Activated T-helper 1 cell treated with anti-CD3 and anti-CD28 coated beads, Interleukin-12 subunit alpha, Interleukin-12 subunit beta, Interleukin-2, Interleukin-4 antibody, amounts not matched to agents 30 ng/mL and 10 ng/mL and 1 ng/mL, durations not matched to agents 14 hours and 24 hours and 36 hours (primary cell): ENCODE measurements around the gene GOLGA6D. TPM values are rescaled to one million over a fixed set of nuclear protein-coding genes. Genes with fewer than 3 reads are reported as not detected.
"Not testable (repeated sequence)": the region's sequence is repeated elsewhere in the genome, so short reads cannot be mapped to it uniquely, and the experiment has no call there.

Experiments
- DNase-seq: peaks from one replicate; pipeline ENCODE4 v3.0.0; 2021; ENCODE audit warnings: low spot score
- H3K27ac Mint-ChIP-seq: one replicate; pipeline ENCODE4 v1.8.0; 2021; ENCODE audit warnings: mild to moderate bottlenecking, mixed read lengths
- H3K27me3 Mint-ChIP-seq: one replicate; pipeline ENCODE4 v1.8.0; 2022; ENCODE audit warnings: mild to moderate bottlenecking, moderate library complexity, mixed read lengths; ENCODE audit not compliant: insufficient read depth
- H3K36me3 Mint-ChIP-seq: one replicate; pipeline ENCODE4 v1.8.0; 2021; ENCODE audit warnings: low read depth, mixed read lengths
- H3K4me1 Mint-ChIP-seq: one replicate; pipeline ENCODE4 v1.8.0; 2021; ENCODE audit warnings: low read depth, mixed read lengths
- H3K4me3 Mint-ChIP-seq: one replicate; pipeline ENCODE4 v1.8.0; 2021; ENCODE audit warnings: mild to moderate bottlenecking, moderate library complexity, mixed read lengths
- H3K9me3 Mint-ChIP-seq: one replicate; pipeline ENCODE4 v1.8.0; 2021; ENCODE audit warnings: mixed read lengths
- intact Hi-C: fragments of 100-400 bp; cut with micrococcal nuclease; formaldehyde crosslinking; loops from one replicate; pipeline ENCODE4 v1.15.1; 2024
- total RNA-seq: library from RNA; stranded (reverse); gene quantifications from 2 replicates; pipeline ENCODE4 v1.2.3, GENCODE V29; 2022

Gene GOLGA6D, protein sequence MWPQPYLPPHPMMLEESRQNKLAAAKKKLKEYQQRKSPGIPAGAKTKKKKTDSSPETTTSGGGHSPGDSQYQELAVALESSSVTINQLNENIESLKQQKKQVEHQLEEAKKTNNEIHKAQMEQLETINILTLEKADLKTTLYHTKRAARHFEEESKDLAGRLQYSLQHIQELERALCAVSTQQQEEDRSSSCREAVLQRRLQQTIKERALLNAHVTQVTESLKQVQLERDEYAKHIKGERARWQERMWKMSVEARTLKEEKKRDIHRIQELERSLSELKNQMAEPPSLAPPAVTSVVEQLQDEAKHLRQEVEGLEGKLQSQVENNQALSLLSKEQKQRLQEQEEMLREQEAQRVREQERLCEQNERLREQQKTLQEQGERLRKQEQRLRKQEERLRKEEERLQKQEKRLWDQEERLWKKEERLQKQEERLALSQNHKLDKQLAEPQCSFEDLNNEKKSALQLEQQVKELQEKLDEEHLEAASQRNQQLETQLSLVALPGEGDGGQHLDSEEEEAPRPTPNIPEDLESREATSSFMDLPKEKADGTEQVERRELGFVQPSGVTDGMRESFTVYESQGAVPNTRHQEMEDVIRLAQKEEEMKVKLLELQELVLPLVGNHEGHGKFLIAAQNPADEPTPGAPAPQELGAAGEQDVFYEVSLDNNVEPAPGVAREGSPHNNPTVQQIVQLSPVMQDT
- total RNA-seq = not detected in 2 replicates

DNA sequence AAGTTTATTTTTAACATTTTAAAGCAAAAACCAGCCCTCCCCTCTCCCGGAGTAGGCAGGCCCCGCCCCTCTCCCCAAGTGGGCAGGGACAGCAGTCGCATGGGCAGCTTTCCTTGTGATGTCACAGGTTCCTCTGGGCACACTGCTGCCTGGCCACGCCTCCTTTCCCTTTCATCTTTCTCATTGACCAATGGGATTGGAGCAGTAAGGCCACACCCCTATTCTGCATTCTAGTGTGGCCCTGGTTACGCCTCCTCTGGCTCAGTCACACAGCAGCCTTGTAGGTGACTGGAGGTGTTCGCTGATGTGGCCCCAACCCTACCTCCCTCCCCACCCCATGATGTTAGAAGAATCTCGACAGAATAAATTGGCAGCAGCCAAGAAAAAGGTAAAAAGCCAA, at the start of gene GOLGA6D:
TSS of gene GOLGA6D (plus strand) at position 264 of the 400 bp plus-strand sequence. CDS start at position 305, 41 bp downstream.
- DNase-seq, intact Hi-C loops, H3K9me3 Mint-ChIP-seq, H3K27me3 Mint-ChIP-seq, H3K36me3 Mint-ChIP-seq, H3K27ac Mint-ChIP-seq, H3K4me3 Mint-ChIP-seq, H3K4me1 Mint-ChIP-seq: not testable (repeated sequence)

DNA sequence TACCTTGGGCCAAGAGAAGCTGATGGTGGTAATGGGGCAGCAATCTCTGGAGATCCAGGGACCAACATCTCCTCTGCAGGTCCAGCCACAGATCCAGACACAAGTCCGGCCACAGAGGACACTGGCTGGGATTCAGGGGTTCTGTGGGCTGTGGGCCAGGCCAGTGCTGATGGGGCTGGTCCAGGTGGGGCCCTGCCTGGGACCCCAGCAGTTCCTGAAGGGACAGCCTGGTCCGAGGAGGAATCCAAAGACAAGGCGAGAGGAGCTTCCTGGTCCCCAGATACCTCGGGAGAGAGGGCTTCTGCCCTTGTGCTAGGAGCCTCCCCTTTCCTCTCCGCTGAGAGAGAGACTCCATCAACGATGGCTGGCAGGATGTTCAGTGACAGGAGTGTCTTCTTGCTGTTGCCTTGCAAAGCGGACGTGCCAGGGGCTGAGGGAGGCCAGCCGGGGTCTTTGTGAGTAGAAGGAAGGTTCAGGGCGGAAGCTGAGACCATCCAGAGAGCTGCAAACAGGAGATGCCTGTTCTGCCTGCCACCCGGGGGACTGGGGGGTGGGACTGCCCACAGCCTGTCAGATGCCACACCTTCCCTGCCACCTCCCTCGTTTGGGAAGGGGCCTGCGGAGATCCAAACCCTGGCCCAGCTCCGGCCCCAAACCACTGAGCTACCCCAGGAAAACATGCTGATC, 49.0 kb upstream of the GOLGA6D start:
- DNase-seq = no peak
- Mint-ChIP-seq H3K27ac (no peak overlapping the region), H3K4me3 (no peak overlapping the region), H3K4me1 (no peaks in the 10 kb centered on the region), H3K36me3 (no peaks in the 10 kb centered on the region), H3K27me3 (peaks cover 5% of the 10 kb centered on the region), H3K9me3 (no peaks in the 10 kb centered on the region)
- intact Hi-C loops = no loop called here

DNA sequence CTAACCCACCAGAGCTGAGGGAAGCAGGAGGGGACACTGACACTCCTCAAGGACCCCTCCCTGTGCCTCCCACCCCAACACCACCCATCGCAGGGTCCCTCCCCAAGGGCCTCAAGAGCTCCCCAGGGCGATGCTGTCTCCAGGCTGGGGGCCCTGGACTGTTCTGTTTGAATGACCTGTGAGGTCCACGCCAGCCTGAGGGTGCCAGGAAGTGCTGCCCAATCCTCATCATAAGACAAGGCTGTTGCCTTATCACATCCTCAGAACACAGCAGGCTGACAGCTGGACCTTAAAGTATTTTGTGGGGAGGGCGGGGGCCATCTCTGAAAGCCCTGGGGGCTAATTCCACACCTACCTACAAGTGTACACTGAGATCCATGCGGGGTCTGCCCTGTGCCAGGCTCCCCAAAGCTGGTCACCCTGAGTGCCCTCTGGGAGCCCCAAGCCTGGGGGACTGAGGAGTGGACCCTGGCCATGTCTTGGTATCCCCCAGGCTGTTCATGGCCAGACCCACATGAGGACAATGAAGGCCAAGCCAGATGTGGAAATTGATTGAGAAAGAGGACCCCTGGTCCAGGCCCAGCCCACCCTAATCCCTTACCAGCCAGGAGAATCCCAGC, 48.3 kb upstream of the GOLGA6D start:
- Mint-ChIP-seq H3K9me3 (no peaks in the 10 kb centered on the region), H3K27me3 (peaks cover 5% of the 10 kb centered on the region), H3K27ac (no peak overlapping the region), H3K4me1 (no peaks in the 10 kb centered on the region), H3K4me3 (no peak overlapping the region), H3K36me3 (no peaks in the 10 kb centered on the region)
- DNase-seq = no peak
- intact Hi-C loops = no loop called here

DNA sequence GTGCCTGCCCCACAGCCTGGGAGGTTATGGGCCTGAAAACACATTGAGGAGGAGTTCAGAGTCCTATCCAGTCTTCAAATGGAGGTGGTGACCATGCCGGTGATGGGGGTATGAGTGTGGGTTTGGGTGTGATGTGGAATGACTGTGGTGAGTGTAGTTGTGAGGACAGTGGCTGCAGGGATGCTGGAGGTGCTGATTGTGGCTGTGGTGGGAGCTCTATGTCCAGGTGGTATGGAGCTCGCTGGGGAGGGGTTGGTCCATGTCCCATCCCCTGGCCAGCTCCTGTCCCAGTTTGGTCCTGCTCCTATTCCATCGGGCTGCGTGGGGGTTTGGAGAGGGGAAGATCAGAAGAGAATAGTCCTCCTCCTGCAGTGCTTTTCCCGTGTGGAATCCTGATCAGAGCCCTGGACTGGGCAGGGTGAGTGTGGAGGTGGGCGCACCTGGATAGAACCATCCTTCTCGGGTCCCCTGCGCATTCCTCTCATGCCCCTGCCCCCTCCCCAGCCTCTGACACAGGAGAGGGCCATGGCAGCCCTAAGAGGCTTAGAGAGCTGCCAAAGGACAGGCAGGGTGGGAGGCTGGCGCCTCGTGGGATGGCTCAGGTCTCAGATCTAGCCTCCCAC, 47.5 kb upstream of the GOLGA6D start:
- no peaks in the 10 kb centered on the region for H3K36me3 Mint-ChIP-seq
- no peak overlapping the region for H3K27ac Mint-ChIP-seq
- DNase-seq = no peak
- H3K27me3 Mint-ChIP-seq = peaks cover 10% of the 10 kb centered on the region
- intact Hi-C loops = no loop called here
- no peaks in the 10 kb centered on the region for H3K4me1 Mint-ChIP-seq
- no peak overlapping the region for H3K4me3 Mint-ChIP-seq
- H3K9me3 Mint-ChIP-seq = no peaks in the 10 kb centered on the region

DNA sequence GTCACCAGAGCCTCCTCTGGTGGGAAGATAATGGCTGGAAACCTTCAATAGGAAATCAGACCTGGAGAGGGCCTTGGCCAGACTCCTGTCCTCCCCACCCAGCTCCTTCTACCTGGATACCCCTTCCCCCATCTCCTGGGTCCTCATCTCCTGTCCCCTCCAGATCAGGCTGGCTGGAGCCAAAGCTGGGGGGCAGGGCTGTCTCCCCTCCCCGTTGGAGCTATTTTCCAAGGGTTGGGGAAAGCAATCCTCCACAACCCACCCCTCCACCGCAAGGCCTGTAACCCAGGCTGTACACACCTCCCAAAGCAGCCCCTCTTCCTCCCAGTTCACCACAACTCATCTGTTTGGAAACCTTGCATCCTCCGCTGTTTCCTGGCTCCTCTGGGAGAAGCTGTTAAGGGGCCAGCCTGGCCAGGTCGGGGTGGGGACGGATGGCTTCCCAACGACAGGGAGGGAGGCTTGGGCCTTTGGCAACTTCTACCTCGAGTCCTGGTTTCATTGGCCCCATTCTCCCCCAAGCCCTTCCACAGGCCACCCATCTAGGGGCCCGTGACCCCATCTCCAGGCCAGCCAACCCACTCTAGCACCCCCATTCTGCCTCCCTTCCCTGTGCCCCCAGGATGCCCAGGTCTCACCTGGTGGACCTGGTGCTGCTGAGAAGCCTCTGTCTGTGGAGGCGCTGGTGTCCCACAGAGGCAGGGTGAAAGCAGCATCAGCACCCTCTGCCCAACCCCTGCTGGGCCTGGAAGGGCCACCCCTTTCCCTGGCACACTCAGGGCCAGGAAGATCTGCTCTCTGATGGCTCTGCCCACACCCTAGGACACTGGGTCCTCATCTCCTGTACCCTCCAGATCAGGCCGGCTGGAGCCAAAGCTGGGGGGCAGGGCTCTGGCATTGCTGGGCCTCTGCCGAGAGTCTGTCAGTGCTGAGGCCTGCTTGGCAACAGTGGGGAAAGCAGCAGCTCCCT, 46.6 kb upstream of the GOLGA6D start:
- no peak overlapping the region for H3K4me3 Mint-ChIP-seq
- intact Hi-C loops = no loop called here
- H3K9me3 Mint-ChIP-seq = no peaks in the 10 kb centered on the region
- H3K27me3 Mint-ChIP-seq = peaks cover 15% of the 10 kb centered on the region
- no peaks in the 10 kb centered on the region for H3K4me1 Mint-ChIP-seq
- H3K27ac Mint-ChIP-seq = no peak overlapping the region
- DNase-seq = no peak
- no peaks in the 10 kb centered on the region for H3K36me3 Mint-ChIP-seq

DNA sequence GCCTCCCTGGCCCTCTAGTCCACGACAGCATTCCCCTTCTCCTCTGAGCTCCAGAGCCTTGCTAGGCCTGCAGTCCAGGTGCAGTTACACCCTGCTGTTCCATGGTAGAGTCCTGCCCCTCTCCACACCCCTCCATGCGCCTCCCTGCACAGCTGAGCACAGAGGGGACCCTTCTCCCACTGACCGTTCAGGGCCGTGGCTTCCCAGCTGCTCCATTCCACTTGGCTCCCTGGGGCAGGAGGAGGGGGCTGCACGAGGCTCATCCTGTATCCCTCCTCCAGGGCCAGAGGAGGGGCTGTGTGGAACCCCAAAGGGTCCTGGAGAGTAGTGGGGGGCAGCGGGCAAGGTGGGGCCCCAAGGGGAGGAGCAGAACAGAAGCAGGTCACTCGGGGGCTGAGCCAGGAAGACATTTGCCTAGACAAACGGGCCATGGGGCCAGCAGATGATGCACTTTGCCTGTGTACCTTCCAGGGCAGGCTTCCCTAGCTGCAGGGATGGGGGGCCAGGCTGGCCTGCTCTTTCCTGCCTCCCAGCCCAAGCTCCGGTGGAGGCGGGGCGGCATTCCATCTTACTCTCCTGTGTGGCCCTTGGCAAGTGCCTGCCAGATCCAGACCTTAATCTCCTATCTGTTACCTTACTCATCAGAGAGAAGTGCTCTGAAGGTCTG, 45.2 kb upstream of the GOLGA6D start:
- H3K9me3 Mint-ChIP-seq = no peaks in the 10 kb centered on the region
- DNase-seq = no peak
- no peaks in the 10 kb centered on the region for H3K4me1 Mint-ChIP-seq
- intact Hi-C loops = no loop called here
- H3K27me3 Mint-ChIP-seq = peaks cover 15% of the 10 kb centered on the region
- H3K36me3 Mint-ChIP-seq = no peaks in the 10 kb centered on the region
- H3K4me3 Mint-ChIP-seq = no peak overlapping the region
- H3K27ac Mint-ChIP-seq = no peak overlapping the region

DNA sequence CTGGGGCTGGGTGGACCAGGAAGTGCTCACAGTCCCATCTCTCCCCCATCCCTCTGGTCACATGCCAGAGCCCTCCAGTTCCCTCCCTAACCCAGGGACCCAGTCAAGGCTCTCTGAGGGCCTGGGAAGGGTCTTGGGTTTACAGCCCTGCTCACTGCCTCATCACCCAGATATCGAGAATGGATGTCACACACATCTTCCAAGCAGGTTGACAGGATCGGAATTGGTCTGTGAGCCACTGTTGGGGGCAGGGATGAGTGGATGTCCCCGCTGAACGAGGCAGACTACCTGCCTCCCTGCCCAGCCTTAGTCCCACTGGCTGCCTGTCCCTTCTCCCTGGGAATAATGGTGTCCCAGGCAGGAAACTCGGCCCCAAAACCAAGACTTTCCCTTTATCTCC, 44.5 kb upstream of the GOLGA6D start:
- no peak overlapping the region for H3K27ac Mint-ChIP-seq
- H3K36me3 Mint-ChIP-seq = no peaks in the 10 kb centered on the region
- H3K4me1 Mint-ChIP-seq = no peaks in the 10 kb centered on the region
- H3K4me3 Mint-ChIP-seq = no peak overlapping the region
- no peaks in the 10 kb centered on the region for H3K9me3 Mint-ChIP-seq
- no peak for DNase-seq
- peaks cover 15% of the 10 kb centered on the region for H3K27me3 Mint-ChIP-seq
- intact Hi-C loops = no loop called here

DNA sequence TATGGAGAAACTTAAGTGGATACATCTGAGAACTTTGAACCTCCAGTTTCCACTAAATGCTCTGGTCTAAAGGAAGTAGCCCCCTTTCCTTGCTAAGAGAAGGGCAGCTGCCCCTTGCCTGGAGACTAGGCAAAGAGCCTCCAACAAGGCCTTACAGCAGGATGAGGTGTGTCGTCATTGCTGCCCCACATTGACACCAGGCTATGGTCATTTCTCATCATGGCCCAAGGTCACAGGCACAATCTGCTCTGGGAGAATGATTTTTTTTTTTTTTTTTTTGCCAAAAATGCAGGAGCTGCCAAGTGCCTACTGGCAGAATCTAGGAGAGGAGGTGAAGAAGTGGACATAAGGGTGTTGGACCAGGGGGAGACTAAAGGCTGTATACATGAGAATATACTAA, 36.9 kb upstream of the GOLGA6D start:
- H3K36me3 Mint-ChIP-seq, H3K27ac Mint-ChIP-seq, H3K9me3 Mint-ChIP-seq, intact Hi-C loops, DNase-seq, H3K4me3 Mint-ChIP-seq, H3K4me1 Mint-ChIP-seq: not testable (repeated sequence)
- peaks cover 19% of the 10 kb centered on the region for H3K27me3 Mint-ChIP-seq

DNA sequence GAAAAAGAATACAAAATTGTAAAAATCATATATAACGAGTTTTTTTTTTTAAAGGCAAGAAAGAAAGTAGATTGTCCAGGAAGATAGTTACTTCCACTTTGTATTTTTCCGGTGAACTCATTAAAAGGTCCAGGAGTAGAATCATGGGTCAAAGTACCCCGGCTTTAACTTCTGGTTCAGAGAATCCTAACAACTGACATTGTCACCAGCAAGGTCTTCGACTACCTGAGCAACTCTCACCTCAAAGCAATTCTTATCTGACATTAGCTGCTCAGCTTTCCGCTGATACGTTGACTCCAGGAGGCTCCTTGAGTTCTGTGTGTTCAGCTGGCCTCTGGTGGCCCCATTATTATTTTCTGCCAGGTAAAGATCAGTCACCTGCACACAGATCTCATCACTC, 33.6 kb upstream of the GOLGA6D start:
- DNase-seq, H3K36me3 Mint-ChIP-seq, H3K9me3 Mint-ChIP-seq, H3K4me3 Mint-ChIP-seq, H3K4me1 Mint-ChIP-seq, intact Hi-C loops, H3K27ac Mint-ChIP-seq: not testable (repeated sequence)
- H3K27me3 Mint-ChIP-seq = peaks cover 25% of the 10 kb centered on the region

DNA sequence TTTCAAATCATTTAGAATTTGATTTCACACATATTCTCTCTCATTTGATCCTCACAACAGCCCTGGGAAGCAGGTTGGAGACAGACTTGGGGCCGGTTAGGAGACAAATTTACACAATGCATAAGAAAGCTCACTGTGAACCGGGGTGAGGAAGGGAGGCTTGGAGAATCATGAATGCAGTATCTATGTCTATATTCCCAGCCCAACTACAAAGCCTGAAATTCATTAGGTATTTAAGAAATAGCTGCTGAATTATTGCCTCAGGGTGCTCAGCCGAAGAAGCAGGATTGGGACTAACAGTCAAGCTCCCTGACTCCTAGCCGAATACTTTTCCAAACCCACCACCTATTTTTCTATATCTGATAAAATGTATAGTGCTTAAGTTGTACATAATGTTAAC, 32.9 kb upstream of the GOLGA6D start:
- no peak overlapping the region for H3K4me3 Mint-ChIP-seq

DNA sequence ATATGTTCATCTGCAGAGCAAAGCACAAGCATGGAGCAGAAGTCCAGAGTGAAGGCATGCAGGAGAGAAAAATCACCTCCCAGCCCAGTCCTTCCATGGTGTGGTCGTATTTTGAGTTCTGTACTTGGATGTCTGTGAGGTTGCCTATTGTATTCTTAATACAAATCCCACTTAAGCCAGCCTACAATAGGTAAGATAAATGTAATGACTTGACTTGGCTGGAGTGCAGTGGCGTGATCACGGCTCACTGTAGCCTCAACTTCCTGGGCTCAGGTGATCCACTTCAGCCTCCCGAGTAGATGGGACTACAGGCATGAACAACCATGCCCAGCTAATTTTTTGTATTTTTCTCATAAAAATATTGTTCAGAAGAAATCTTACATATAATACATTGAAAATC, 31.3 kb upstream of the GOLGA6D start:
- intact Hi-C loops, H3K36me3 Mint-ChIP-seq, H3K4me1 Mint-ChIP-seq, DNase-seq, H3K4me3 Mint-ChIP-seq, H3K27ac Mint-ChIP-seq, H3K9me3 Mint-ChIP-seq: not testable (repeated sequence)
- H3K27me3 Mint-ChIP-seq = peaks cover 25% of the 10 kb centered on the region

More for the DNA sequence above, 32.9 kb upstream of the GOLGA6D start:
- Mint-ChIP-seq H3K27me3 (peaks cover 25% of the 10 kb centered on the region), H3K4me1 (no peaks in the 10 kb centered on the region), H3K9me3 (no peaks in the 10 kb centered on the region), H3K36me3 (no peaks in the 10 kb centered on the region), H3K27ac (no peak overlapping the region)
- intact Hi-C loops = no loop called here
- no peak for DNase-seq
